ELF-1 (cell line): Measurements from ENCODE around the gene NRIP1.

Experiments used
- DNase-seq: peaks from one replicate; pipeline ENCODE4 v3.0.0-alpha.2; 2016; ENCODE audit warnings: low read depth, low spot score

Gene NRIP1

GRCh38 chr21:15007716-15008296, 57.0 kb downstream of the NRIP1 start:
- DNase-seq, result no peak

- no peak for DNase-seq
These were observed 58.1 kb downstream of the NRIP1 start for GRCh38 chr21:15006594-15007230.

GRCh38 chr21:15005391-15005790, 59.4 kb downstream of the NRIP1 start:
- DNase-seq, result peak; percentile 92

GRCh38 chr21:15004721-15005370, 60.0 kb downstream of the NRIP1 start:
- no peak for DNase-seq

- DNase-seq, result peak; percentile 41
These were observed 61.2 kb downstream of the NRIP1 start for GRCh38 chr21:15003463-15004135.

- no peak for DNase-seq
These were observed 62.8 kb downstream of the NRIP1 start for GRCh38 chr21:15001857-15002606.

- no peak for DNase-seq
These were observed 63.7 kb downstream of the NRIP1 start for GRCh38 chr21:15001113-15001512.

- DNase-seq, result no peak
These were observed 64.7 kb downstream of the NRIP1 start for GRCh38 chr21:15000081-15000480.

- no peak for DNase-seq
These were observed 66.0 kb downstream of the NRIP1 start for GRCh38 chr21:14998784-14999183.

- DNase-seq, result no peak
These were observed 66.5 kb downstream of the NRIP1 start for GRCh38 chr21:14998336-14998735.

- DNase-seq, result no peak
These were observed 68.9 kb downstream of the NRIP1 start for GRCh38 chr21:14995695-14996490.

- DNase-seq, result no peak
These were observed 69.6 kb downstream of the NRIP1 start for GRCh38 chr21:14995226-14995625.

GRCh38 chr21:14993115-14993514, 71.7 kb downstream of the NRIP1 start:
- no peak for DNase-seq

- DNase-seq, result no peak
These were observed 72.8 kb downstream of the NRIP1 start for GRCh38 chr21:14991957-14992356.

- DNase-seq, result no peak
These were observed 75.4 kb downstream of the NRIP1 start for GRCh38 chr21:14989359-14989758.

- DNase-seq, result peak; percentile 35
These were observed 76.0 kb downstream of the NRIP1 start for GRCh38 chr21:14988760-14989159.

- DNase-seq, result peak; percentile 64
These were observed 77.2 kb downstream of the NRIP1 start for GRCh38 chr21:14987370-14988170.

- no peak for DNase-seq
These were observed 79.5 kb downstream of the NRIP1 start for GRCh38 chr21:14985306-14985705.

GRCh38 chr21:14982336-14982735, 82.5 kb downstream of the NRIP1 start:
- DNase-seq, result no peak

- no peak for DNase-seq
These were observed 83.6 kb downstream of the NRIP1 start for GRCh38 chr21:14981246-14981645.
